Measurements from ENCODE around the gene MYOM3.

GRCh38 chr1:24091971-24092482 lies 19.9 kb downstream of the MYOM3 start:
- TF ChIP-seq CTCF (IDR thresholded peaks at IDR 0.05), result no peak
- TF ChIP-seq POLR2A (IDR thresholded peaks at IDR 0.05), result no peak
- TF ChIP-seq POLR2AphosphoS5 (IDR thresholded peaks at IDR 0.05), result no peak
